Prostate gland (tissue), 2 donors: ENCODE measurements around the gene HOXA1.

Experiments used
- CTCF ChIP-seq, 4 experiments: fragments of 200-600 bp in 2 of 4; fragments of 450-650 bp in 2 of 4; sonication (generic) in 2 of 4; IDR thresholded peaks; 1 replicate in 3 of 4; 2 replicates in 1 of 4; pipeline ENCODE4 v1.5.1; 2016 to 2019; ENCODE audit warnings: antibody characterized with exemption in 4 of 4, mild to moderate bottlenecking in 2 of 4, moderate library complexity in 2 of 4
- POLR2A ChIP-seq: fragments of 450-650 bp; IDR thresholded peaks from one replicate; pipeline ENCODE4 v1.6.1; 2016; ENCODE audit warnings: antibody characterized with exemption, mild to moderate bottlenecking

- TF ChIP-seq POLR2A (no peak), CTCF (IDR thresholded peaks at IDR 0.05) (no peak)
Observed at GRCh38 chr7:27128776-27129728, 33.3 kb upstream of the HOXA1 start.
